HCT116 (cell line): ENCODE results near the gene VPS26A. TPM values are rescaled to one million over a fixed set of nuclear protein-coding genes. Genes with fewer than 3 reads are reported as not detected.
A peak's percentile ranks its signal among the peaks of the same experiment; 100 is the strongest.

Experiments used
- ATAC-seq: fragments of 200-7000 bp; cut with Tn5 transposase; 2 replicates; pipeline ENCODE4 v1.9.1; 2020; ENCODE audit warnings: mild to moderate bottlenecking, moderate library complexity
- BruUV-seq: library from RNA; stranded (reverse); fragments of 400-500 nt; replicated peaks from 2 replicates; lab custom pipeline; 2021; lab: Mats Ljungman, UMichigan
- CTCF ChIA-PET: fragments of 300-600 bp; sonication (Branson Sonifier 250); formaldehyde crosslinking; loops from one replicate; lab custom pipeline; 2021; ENCODE audit warnings: antibody characterized with exemption; lab: Charles Lee
- POLR2A ChIA-PET: fragments of 300-600, 350-600 bp; sonication (Branson Sonifier 250); formaldehyde crosslinking; loops from one replicate; lab custom pipeline; 2021; ENCODE audit warnings: antibody characterized with exemption; lab: Charles Lee
- RAD21 ChIA-PET, 2 experiments: fragments of 300-600 bp; sonication (Branson Sonifier 250); formaldehyde crosslinking; loops; one replicate each; lab custom pipeline; 2023; ENCODE audit warnings: low total read pairs in 2 of 2; ENCODE audit not compliant: uncharacterized antibody in 2 of 2, unreplicated experiment in 2 of 2, low non-redundant PET in 1 of 2; lab: Charles Lee
- DNase-seq: peaks from one replicate; pipeline ENCODE4 v3.0.0-alpha.2; 2010; ENCODE audit warnings: low read depth, low spot score
- H2AFZ ChIP-seq: fragments of 200-600 bp; shearing (Covaris generic), sonication (generic); 2 replicates; pipeline ENCODE4 v1.6.1; 2017; ENCODE audit warnings: low read depth, mixed run types, mixed read lengths, antibody characterized with exemption, low read length; ENCODE audit not compliant: poor library complexity, severe bottlenecking
- H3K27ac ChIP-seq: 2 replicates; pipeline ENCODE4 v1.5.1; 2012; ENCODE audit warnings: low read depth, low read length
- H3K27me3 ChIP-seq: fragments of 200-600 bp; sonication (generic); 2 replicates; pipeline ENCODE4 v1.6.1; 2016; ENCODE audit warnings: mixed run types, low read length, mixed read lengths; ENCODE audit not compliant: insufficient read depth
- H3K36me3 ChIP-seq, 2 experiments: fragments of 200-500 bp in 1 of 2; fragments of 200-600 bp in 1 of 2; sonication (Bioruptor generic) in 1 of 2; sonication (generic) in 1 of 2; 2 replicates each; pipeline versions ENCODE4 v1.5.1 to v1.6.1; 2014 to 2016; ENCODE audit warnings: low read length in 2 of 2, inconsistent platforms in 1 of 2, mixed read lengths in 1 of 2, mixed run types in 1 of 2; ENCODE audit not compliant: insufficient read depth in 2 of 2, control insufficient read depth in 1 of 2
- H3K4me1 ChIP-seq, 2 experiments: fragments of 200-600 bp in 1 of 2; sonication (generic) in 1 of 2; 2 replicates each; pipeline versions ENCODE4 v1.5.1 to v1.6.1; 2012 to 2017; ENCODE audit warnings: low read length in 2 of 2, inconsistent platforms in 1 of 2, mild to moderate bottlenecking in 1 of 2, mixed read lengths in 1 of 2, mixed run types in 1 of 2, moderate library complexity in 1 of 2; ENCODE audit not compliant: insufficient read depth in 2 of 2, control insufficient read depth in 1 of 2
- H3K4me2 ChIP-seq: fragments of 200-600 bp; sonication (generic); 2 replicates; pipeline ENCODE4 v1.6.1; 2017; ENCODE audit warnings: mixed run types, low read length, mixed read lengths
- H3K4me3 ChIP-seq, 2 experiments: fragments of 200-600 bp in 1 of 2; sonication (generic) in 1 of 2; replicated peaks in 1 of 2; 2 replicates each; pipeline ENCODE4 v1.5.1; 2011 to 2016; ENCODE audit warnings: low read length in 2 of 2, control low read depth in 1 of 2, low read depth in 1 of 2, mild to moderate bottlenecking in 1 of 2, mixed read lengths in 1 of 2, mixed run types in 1 of 2
- H3K79me2 ChIP-seq: fragments of 200-600 bp; sonication (generic); 2 replicates; pipeline ENCODE4 v1.6.1; 2017; ENCODE audit warnings: mild to moderate bottlenecking, mixed run types, low read length, moderate library complexity, mixed read lengths; ENCODE audit not compliant: insufficient read depth
- H3K9ac ChIP-seq: fragments of 200-600 bp; sonication (generic); 2 replicates; pipeline ENCODE4 v1.6.1; 2016; ENCODE audit warnings: low read length, mixed read lengths
- H3K9me2 ChIP-seq: fragments of 200-600 bp; sonication (generic), shearing (Covaris generic); 2 replicates; pipeline ENCODE4 v1.6.1; 2017; ENCODE audit warnings: mixed run types, mild to moderate bottlenecking, moderate library complexity; ENCODE audit not compliant: insufficient read depth
- H3K9me3 ChIP-seq, 2 experiments: fragments of 200-500 bp in 1 of 2; fragments of 200-600 bp in 1 of 2; sonication (Bioruptor generic) in 1 of 2; sonication (generic) in 1 of 2; 2 replicates each; pipeline ENCODE4 v1.6.1; 2014 to 2017; ENCODE audit warnings: low read length in 2 of 2, mixed read lengths in 2 of 2, inconsistent platforms in 1 of 2, low read depth in 1 of 2, mild to moderate bottlenecking in 1 of 2, mixed run types in 1 of 2, moderate library complexity in 1 of 2; ENCODE audit not compliant: control insufficient read depth in 1 of 2, insufficient read depth in 1 of 2
- H4K20me1 ChIP-seq: fragments of 200-600 bp; sonication (generic), shearing (Covaris generic); 2 replicates; pipeline ENCODE4 v1.6.1; 2017; ENCODE audit warnings: mixed run types, mild to moderate bottlenecking, moderate library complexity; ENCODE audit not compliant: insufficient read depth
- CEBPB ChIP-seq: IDR thresholded peaks from 2 replicates; pipeline ENCODE4 v1.6.1; 2012; ENCODE audit warnings: low read depth
- EGR1 ChIP-seq: IDR thresholded peaks from 2 replicates; pipeline ENCODE4 v1.6.1; 2012; ENCODE audit warnings: low read depth
- ELF1 ChIP-seq: IDR thresholded peaks from 2 replicates; pipeline ENCODE4 v1.6.1; 2012; ENCODE audit warnings: low read depth, borderline replicate concordance
- EZH2phosphoT487 ChIP-seq: fragments of 200-600 bp; IDR thresholded peaks from 2 replicates; pipeline ENCODE4 v1.6.1; 2018; ENCODE audit warnings: antibody characterized with exemption, borderline replicate concordance
- SIN3A ChIP-seq: IDR thresholded peaks from 2 replicates; pipeline ENCODE4 v1.6.1; 2012; ENCODE audit warnings: low read depth
- SRF ChIP-seq: IDR thresholded peaks from 2 replicates; pipeline ENCODE4 v1.6.1; 2012; ENCODE audit warnings: low read depth
- YY1 ChIP-seq: IDR thresholded peaks from 2 replicates; pipeline ENCODE4 v1.6.1; 2011; ENCODE audit warnings: low read length, low read depth, moderate library complexity, mild to moderate bottlenecking; ENCODE audit not compliant: insufficient replicate concordance; ENCODE audit errors: extremely low read depth
- intact Hi-C: fragments of 100-400 bp; cut with micrococcal nuclease; formaldehyde crosslinking; loops from 2 replicates; pipeline ENCODE4 v1.10.0; 2022
- total RNA-seq: library from RNA; stranded (reverse); gene quantifications from one replicate; pipeline ENCODE4 v1.2.1, GENCODE V29; 2021; ENCODE audit not compliant: unreplicated experiment
- TF ChIP-seq, protein P1 (sequence below), 3 experiments: fragments of 200-600 bp in 1 of 3; sonication (generic) in 1 of 3; IDR thresholded peaks in 2 of 3; conservative IDR thresholded peaks in 1 of 3; 2 replicates each; pipeline ENCODE4 v1.5.1; 2012 to 2017; ENCODE audit warnings: low read depth in 2 of 3, low read length in 2 of 3, antibody characterized with exemption in 1 of 3, borderline replicate concordance in 1 of 3, control low read depth in 1 of 3, mild to moderate bottlenecking in 1 of 3, mixed read lengths in 1 of 3, mixed run types in 1 of 3, moderate library complexity in 1 of 3; ENCODE audit not compliant: insufficient read depth in 1 of 3
- TF ChIP-seq, protein P2 (sequence below): IDR thresholded peaks from 2 replicates; pipeline ENCODE4 v1.6.1; 2012; ENCODE audit warnings: low read depth

The VPS26A gene
- total RNA-seq, 1 experiment from 2014 or later = 65.1 TPM

DNA sequence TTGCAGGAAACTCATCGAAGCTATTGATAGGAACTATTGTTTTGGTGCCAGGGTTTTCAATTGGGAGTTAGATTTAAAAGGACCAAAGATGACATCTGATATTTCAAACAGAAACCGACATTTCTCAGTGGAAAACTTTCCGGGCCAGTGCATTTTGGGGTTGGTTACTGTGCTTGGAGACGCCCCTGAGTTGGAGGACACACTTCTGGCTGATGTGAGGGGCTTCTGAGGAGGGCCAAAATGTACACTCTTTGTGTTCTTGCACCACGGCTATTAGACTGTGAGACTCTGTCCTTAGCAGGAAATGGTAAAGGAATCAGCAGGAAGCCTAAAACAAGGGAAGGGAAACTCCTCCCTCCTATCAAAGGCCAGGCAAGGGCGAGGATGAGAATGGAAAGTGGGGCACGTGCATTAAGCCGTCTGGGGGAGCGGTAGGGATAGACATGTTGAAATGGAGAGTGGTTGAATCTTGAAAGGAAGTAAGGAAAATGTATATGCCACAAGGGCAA, 37.9 kb upstream of the VPS26A start:
- no peak overlapping the region for H3K9ac ChIP-seq
- no peaks in the 10 kb centered on the region for H3K79me2 ChIP-seq
- no TSS peak for BruUV-seq
- ChIA-PET RAD21 (no interaction called here), CTCF (no interaction called here), POLR2A (no interaction called here)
- no peak overlapping the region for H3K27ac ChIP-seq
- no peaks in the 10 kb centered on the region for H3K4me1 ChIP-seq
- H3K4me3 ChIP-seq = no peak overlapping the region
- no peaks in the 10 kb centered on the region for H3K9me2 ChIP-seq
- ATAC-seq (no peak), DNase-seq (no peak)
- peak overlapping the region; percentile 46 for H2AFZ ChIP-seq
- no peak overlapping the region for H3K4me2 ChIP-seq
- TF ChIP-seq, protein P1, sequence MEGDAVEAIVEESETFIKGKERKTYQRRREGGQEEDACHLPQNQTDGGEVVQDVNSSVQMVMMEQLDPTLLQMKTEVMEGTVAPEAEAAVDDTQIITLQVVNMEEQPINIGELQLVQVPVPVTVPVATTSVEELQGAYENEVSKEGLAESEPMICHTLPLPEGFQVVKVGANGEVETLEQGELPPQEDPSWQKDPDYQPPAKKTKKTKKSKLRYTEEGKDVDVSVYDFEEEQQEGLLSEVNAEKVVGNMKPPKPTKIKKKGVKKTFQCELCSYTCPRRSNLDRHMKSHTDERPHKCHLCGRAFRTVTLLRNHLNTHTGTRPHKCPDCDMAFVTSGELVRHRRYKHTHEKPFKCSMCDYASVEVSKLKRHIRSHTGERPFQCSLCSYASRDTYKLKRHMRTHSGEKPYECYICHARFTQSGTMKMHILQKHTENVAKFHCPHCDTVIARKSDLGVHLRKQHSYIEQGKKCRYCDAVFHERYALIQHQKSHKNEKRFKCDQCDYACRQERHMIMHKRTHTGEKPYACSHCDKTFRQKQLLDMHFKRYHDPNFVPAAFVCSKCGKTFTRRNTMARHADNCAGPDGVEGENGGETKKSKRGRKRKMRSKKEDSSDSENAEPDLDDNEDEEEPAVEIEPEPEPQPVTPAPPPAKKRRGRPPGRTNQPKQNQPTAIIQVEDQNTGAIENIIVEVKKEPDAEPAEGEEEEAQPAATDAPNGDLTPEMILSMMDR (IDR thresholded peaks at IDR 0.05 in 2 of 3, conservative IDR thresholded peaks at IDR 0.05 in 1 of 3; ENCODE audit: borderline replicate concordance in 1 of 3, insufficient read depth in 1 of 3, low read depth in 2 of 3, low read length in 2 of 3) = no peak
- TF ChIP-seq EZH2phosphoT487 = no peak
- no peak for TF ChIP-seq SRF
- TF ChIP-seq YY1 = no peak
- TF ChIP-seq CEBPB = no peak
- TF ChIP-seq, protein P2, sequence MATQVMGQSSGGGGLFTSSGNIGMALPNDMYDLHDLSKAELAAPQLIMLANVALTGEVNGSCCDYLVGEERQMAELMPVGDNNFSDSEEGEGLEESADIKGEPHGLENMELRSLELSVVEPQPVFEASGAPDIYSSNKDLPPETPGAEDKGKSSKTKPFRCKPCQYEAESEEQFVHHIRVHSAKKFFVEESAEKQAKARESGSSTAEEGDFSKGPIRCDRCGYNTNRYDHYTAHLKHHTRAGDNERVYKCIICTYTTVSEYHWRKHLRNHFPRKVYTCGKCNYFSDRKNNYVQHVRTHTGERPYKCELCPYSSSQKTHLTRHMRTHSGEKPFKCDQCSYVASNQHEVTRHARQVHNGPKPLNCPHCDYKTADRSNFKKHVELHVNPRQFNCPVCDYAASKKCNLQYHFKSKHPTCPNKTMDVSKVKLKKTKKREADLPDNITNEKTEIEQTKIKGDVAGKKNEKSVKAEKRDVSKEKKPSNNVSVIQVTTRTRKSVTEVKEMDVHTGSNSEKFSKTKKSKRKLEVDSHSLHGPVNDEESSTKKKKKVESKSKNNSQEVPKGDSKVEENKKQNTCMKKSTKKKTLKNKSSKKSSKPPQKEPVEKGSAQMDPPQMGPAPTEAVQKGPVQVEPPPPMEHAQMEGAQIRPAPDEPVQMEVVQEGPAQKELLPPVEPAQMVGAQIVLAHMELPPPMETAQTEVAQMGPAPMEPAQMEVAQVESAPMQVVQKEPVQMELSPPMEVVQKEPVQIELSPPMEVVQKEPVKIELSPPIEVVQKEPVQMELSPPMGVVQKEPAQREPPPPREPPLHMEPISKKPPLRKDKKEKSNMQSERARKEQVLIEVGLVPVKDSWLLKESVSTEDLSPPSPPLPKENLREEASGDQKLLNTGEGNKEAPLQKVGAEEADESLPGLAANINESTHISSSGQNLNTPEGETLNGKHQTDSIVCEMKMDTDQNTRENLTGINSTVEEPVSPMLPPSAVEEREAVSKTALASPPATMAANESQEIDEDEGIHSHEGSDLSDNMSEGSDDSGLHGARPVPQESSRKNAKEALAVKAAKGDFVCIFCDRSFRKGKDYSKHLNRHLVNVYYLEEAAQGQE = no peak
- TF ChIP-seq EGR1 = no peak
- no peak for TF ChIP-seq SIN3A
- no peak for TF ChIP-seq ELF1
- H3K27me3 ChIP-seq = no peaks in the 10 kb centered on the region
- H4K20me1 ChIP-seq = no peaks in the 10 kb centered on the region
- no peaks in the 10 kb centered on the region for H3K9me3 ChIP-seq
- intact Hi-C loops = no loop called here
- no peaks in the 10 kb centered on the region for H3K36me3 ChIP-seq
